Endodermal cell (in vitro differentiated cells): ENCODE measurements around the gene SSC5D. TPM values are rescaled to one million over a fixed set of nuclear protein-coding genes. Genes with fewer than 3 reads are reported as not detected.

Source experiments
- DNase-seq: peaks from one replicate; pipeline ENCODE4 v3.0.0-alpha.2; 2017
- H3K27ac ChIP-seq: 2 replicates; pipeline ENCODE4 v1.5.1; 2013; ENCODE audit warnings: mild to moderate bottlenecking, low read depth, low read length, moderate library complexity
- H3K27me3 ChIP-seq: 2 replicates; pipeline ENCODE4 v1.6.1; 2013; ENCODE audit warnings: mild to moderate bottlenecking, low read length, moderate library complexity; ENCODE audit not compliant: insufficient read depth, control insufficient read depth, poor library complexity, severe bottlenecking
- H3K36me3 ChIP-seq: 2 replicates; pipeline ENCODE4 v1.7.0; 2013; ENCODE audit warnings: mild to moderate bottlenecking, low read length, moderate library complexity; ENCODE audit not compliant: control insufficient read depth, insufficient read depth
- H3K4me1 ChIP-seq: one replicate; pipeline ENCODE4 v1.7.0; 2013; ENCODE audit warnings: low read length; ENCODE audit not compliant: control insufficient read depth, insufficient read depth
- H3K4me3 ChIP-seq: 2 replicates; pipeline ENCODE4 v1.5.1; 2013; ENCODE audit warnings: mild to moderate bottlenecking, low read length, moderate library complexity
- H3K9ac ChIP-seq: 2 replicates; pipeline ENCODE4 v1.6.1; 2013; ENCODE audit warnings: mild to moderate bottlenecking, low read length, moderate library complexity; ENCODE audit not compliant: poor library complexity, severe bottlenecking; ENCODE audit errors: extremely low read depth
- H3K9me3 ChIP-seq: 2 replicates; pipeline ENCODE4 v1.6.1; 2013; ENCODE audit warnings: mild to moderate bottlenecking, low read length, moderate library complexity; ENCODE audit not compliant: control insufficient read depth
- H3K27ac Mint-ChIP-seq: 2 replicates; pipeline ENCODE4 v1.8.0; 2020; ENCODE audit warnings: mixed read lengths
- H3K27me3 Mint-ChIP-seq: 2 replicates; pipeline ENCODE4 v1.8.0; 2021; ENCODE audit warnings: mild to moderate bottlenecking, mixed read lengths; ENCODE audit not compliant: insufficient read depth
- H3K36me3 Mint-ChIP-seq: 2 replicates; pipeline ENCODE4 v1.8.0; 2020; ENCODE audit warnings: low read depth, mixed read lengths
- H3K4me1 Mint-ChIP-seq: 2 replicates; pipeline ENCODE4 v1.8.0; 2020; ENCODE audit warnings: mixed read lengths
- H3K4me3 Mint-ChIP-seq: 2 replicates; pipeline ENCODE4 v1.8.0; 2020; ENCODE audit warnings: mild to moderate bottlenecking, moderate library complexity, mixed read lengths
- H3K9me3 Mint-ChIP-seq: 2 replicates; pipeline ENCODE4 v1.8.0; 2020; ENCODE audit warnings: mild to moderate bottlenecking, mixed read lengths
- WGBS, 2 experiments: methylation state at CpG; one replicate each; pipeline versions ENCODE4 v1.1.5 to v1.1.7; 2013; ENCODE audit warnings: missing lambda C conversion rate in 2 of 2, mixed read lengths in 1 of 2; ENCODE audit not compliant: insufficient coverage in 1 of 2, insufficient read length in 1 of 2; 5-methylcytosine and 5-hydroxymethylcytosine counted together
- total RNA-seq, 2 donors: library from RNA; stranded (reverse); fragmentation: NEBNext Ultra II Directional in 1 of 2; extraction: Animal tissue kit (Norgen Biotek cat#: 25700) in 1 of 2; gene quantifications; 2 replicates in 1 of 2; 3 replicates in 1 of 2; pipeline ENCODE4 v1.2.1, GENCODE V29; 2021
- TF ChIP-seq, protein P1 (sequence below): fragments of 200-600 bp; sonication (generic); conservative IDR thresholded peaks from 2 replicates; pipeline ENCODE4 v1.5.0; 2021; ENCODE audit warnings: antibody characterized with exemption, mild to moderate bottlenecking

Gene SSC5D
- total RNA-seq, 2 donors from 2014 or later, result 1.4 to 2.4 TPM

DNA sequence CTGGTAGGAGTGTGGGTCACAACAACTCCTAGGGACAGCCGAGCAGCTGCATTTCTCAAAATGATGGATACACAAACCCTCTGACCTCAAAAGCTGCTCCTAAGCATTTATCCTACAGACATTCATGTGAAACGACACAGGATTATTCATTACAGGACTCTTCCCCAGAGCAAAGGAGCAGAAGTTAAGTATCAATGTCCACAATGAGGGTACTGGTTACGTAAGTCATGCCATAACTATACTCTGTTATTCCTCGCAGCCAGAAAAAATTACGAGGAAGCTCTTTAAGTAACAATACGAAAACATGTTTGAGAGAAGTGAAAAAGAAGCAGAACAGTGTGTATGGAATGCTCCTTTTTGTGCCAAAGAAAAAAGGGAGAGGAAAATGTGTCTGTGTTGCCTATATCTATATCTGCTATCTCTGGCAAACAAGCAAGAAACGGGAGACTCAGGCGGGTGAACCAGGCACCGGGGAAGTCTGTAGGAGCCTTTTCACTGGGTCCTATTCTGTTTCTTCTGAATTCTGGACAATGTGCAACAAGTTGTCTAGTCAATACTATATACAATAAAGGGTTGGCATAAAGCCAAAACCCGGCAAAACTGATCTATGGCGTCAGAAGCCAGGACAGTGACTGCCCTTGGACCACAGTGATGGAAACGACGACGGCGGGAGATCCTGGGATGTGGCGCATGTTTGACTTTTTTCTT lies 28.1 kb upstream of the SSC5D start:
- no peak overlapping the region for H3K27ac ChIP-seq
- H3K27me3 ChIP-seq, result no peaks in the 10 kb centered on the region
- H3K9me3 ChIP-seq, result no peaks in the 10 kb centered on the region
- H3K4me1 Mint-ChIP-seq, result peaks cover 18% of the 10 kb centered on the region
- peaks cover 17% of the 10 kb centered on the region for H3K36me3 Mint-ChIP-seq
- peaks cover 22% of the 10 kb centered on the region for H3K27me3 Mint-ChIP-seq
- H3K27ac Mint-ChIP-seq, result no peak overlapping the region
- no peaks in the 10 kb centered on the region for H3K9me3 Mint-ChIP-seq
- H3K4me3 ChIP-seq, result peak overlapping the region; percentile 90
- no peak for DNase-seq
- WGBS, 2 experiments, result 76 to 85% methylated on average over 12 to 16 of the region's 16 CpGs
- H3K36me3 ChIP-seq, result no peaks in the 10 kb centered on the region
- peak overlapping the region; percentile 69 for H3K4me3 Mint-ChIP-seq
- no peak overlapping the region for H3K9ac ChIP-seq
- TF ChIP-seq, protein P1, sequence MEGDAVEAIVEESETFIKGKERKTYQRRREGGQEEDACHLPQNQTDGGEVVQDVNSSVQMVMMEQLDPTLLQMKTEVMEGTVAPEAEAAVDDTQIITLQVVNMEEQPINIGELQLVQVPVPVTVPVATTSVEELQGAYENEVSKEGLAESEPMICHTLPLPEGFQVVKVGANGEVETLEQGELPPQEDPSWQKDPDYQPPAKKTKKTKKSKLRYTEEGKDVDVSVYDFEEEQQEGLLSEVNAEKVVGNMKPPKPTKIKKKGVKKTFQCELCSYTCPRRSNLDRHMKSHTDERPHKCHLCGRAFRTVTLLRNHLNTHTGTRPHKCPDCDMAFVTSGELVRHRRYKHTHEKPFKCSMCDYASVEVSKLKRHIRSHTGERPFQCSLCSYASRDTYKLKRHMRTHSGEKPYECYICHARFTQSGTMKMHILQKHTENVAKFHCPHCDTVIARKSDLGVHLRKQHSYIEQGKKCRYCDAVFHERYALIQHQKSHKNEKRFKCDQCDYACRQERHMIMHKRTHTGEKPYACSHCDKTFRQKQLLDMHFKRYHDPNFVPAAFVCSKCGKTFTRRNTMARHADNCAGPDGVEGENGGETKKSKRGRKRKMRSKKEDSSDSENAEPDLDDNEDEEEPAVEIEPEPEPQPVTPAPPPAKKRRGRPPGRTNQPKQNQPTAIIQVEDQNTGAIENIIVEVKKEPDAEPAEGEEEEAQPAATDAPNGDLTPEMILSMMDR, result no peak
- H3K4me1 ChIP-seq, result peaks cover 4% of the 10 kb centered on the region

DNA sequence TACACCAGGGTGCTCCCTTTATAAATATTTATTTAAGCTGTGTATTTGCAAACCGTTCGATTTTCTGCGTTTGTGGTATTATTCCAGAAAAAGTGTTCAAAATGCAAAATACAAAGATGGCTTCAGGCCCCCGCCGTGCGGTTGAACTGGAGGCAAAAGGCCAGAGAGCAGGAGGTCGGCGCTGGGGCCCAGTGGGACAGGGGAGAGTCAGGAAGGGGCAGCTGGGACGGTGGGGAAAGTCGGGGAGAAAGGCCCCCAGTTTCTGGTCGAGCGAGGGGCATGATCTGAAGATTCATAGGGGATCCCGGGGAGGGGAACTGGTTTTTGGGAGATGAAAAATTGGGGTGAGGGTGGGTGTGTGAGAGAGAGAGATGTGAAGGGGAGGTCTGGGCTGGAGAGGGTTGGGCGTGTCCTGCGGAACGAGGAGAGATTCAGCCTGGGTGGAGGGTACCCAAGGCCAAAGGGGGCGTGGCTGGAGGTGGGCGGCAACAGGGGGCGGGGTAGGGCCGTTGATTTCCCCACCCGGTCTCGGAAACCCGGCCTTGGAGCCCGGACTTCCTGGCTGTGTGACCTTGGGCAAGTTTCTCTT lies 27.5 kb upstream of the SSC5D start:
- H3K9ac ChIP-seq, result peak overlapping the region; percentile 68
- H3K27ac ChIP-seq, result no peak overlapping the region
- no peaks in the 10 kb centered on the region for H3K36me3 ChIP-seq
- DNase-seq, result peak; percentile 96
- peak overlapping the region; percentile 85 for H3K27ac Mint-ChIP-seq
- H3K36me3 Mint-ChIP-seq, result peaks cover 10% of the 10 kb centered on the region
- H3K4me1 Mint-ChIP-seq, result peaks cover 18% of the 10 kb centered on the region
- peaks cover 4% of the 10 kb centered on the region for H3K4me1 ChIP-seq
- no peaks in the 10 kb centered on the region for H3K9me3 ChIP-seq
- no peaks in the 10 kb centered on the region for H3K27me3 ChIP-seq
- TF ChIP-seq, protein P1, result no peak
- H3K4me3 ChIP-seq, result peak overlapping the region; percentile 90
- 14 to 31% methylated on average over 12 to 24 of the region's 24 CpGs for WGBS, 2 experiments
- peak overlapping the region; percentile 69 for H3K4me3 Mint-ChIP-seq
- peaks cover 29% of the 10 kb centered on the region for H3K27me3 Mint-ChIP-seq
- H3K9me3 Mint-ChIP-seq, result no peaks in the 10 kb centered on the region

- WGBS, 2 experiments, result 0 to 1% methylated on average over 24 to 54 of the region's 54 CpGs
- peak within 1 kb of the TSS; percentile 90 for H3K4me3 ChIP-seq
- H3K36me3 Mint-ChIP-seq, result peaks cover 6% of the 10 kb centered on the region
- H3K9me3 Mint-ChIP-seq, result no peaks in the 10 kb centered on the region
- no peaks in the 10 kb centered on the region for H3K27me3 ChIP-seq
- H3K9ac ChIP-seq, result peak within 1 kb of the TSS; percentile 68
- no peaks in the 10 kb centered on the region for H3K9me3 ChIP-seq
- H3K27ac ChIP-seq, result peak within 1 kb of the TSS; percentile 54
- TF ChIP-seq, protein P1, result no peak
- H3K4me1 Mint-ChIP-seq, result peaks cover 18% of the 10 kb centered on the region
- H3K4me3 Mint-ChIP-seq, result peak within 1 kb of the TSS; percentile 69
- peak within 1 kb of the TSS; percentile 85 for H3K27ac Mint-ChIP-seq
- H3K4me1 ChIP-seq, result peaks cover 4% of the 10 kb centered on the region
- H3K36me3 ChIP-seq, result no peaks in the 10 kb centered on the region
- DNase-seq, result peak; percentile 100
- H3K27me3 Mint-ChIP-seq, result peaks cover 35% of the 10 kb centered on the region
Measured at GRCh38 chr19:55461259-55461973, 26.8 kb upstream of the SSC5D start, which contains the start of gene ISOC2. TSS of gene ISOC2 (minus strand) at chr19:55461642. CDS start at chr19:55456486, 5,156 bp downstream.
